IPS-11a (cell line): Measurements from ENCODE around the gene PRMT5.
"Not testable (repeated sequence)": the region's sequence is repeated elsewhere in the genome, so short reads cannot be mapped to it uniquely, and the experiment has no call there.

Source experiments
- H3K4me3 ChIP-seq: one replicate; pipeline ENCODE4 v1.5.1; 2013; ENCODE audit warnings: low read depth, low read length, control low read depth

Gene PRMT5

DNA sequence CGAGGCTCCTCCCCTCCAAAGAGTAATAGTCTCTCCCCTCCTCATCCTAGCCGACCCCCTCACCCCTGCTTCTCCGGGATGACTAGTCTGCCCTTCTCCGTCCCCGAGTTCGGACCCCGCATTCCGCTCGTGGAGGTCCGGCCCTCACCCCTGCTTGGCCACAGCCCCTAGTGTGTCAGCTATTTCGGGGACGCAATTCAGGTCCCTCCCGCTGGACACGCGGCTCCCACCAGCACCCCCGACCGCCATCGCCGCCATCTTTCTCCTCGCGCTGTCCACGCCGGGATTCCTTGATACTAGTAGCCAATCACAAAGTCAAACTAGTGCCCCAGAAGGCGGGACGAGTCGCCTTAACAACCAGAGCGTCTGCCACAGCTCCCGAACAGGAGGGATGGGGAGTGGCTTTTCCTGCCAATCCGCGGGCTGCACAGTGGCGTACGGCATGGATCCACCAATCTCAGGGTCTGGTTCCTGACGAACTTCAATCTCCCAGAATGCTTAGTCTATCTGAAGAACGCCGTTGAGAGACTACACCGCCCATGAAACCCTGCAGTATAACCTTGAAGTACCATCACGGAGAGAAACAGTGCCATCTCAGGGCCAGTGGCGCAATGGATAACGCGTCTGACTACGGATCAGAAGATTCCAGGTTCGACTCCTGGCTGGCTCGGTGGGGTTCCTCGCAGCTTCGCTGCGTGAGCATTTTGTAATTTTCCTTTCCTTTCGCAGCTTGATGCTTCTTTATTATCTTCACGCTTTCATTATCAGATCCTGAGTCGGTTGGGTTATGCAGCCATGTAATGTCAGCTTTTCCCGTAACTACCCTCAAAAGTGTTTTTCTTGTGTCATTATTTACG is at the start of gene PRMT5:
Gene PRMT5, minus strand, starts transcription at position 273 of the 857 bp plus-strand sequence. Its CDS starts 15 bp downstream, at position 258.
- H3K4me3 ChIP-seq: peak within 1 kb of the TSS; percentile 76

DNA sequence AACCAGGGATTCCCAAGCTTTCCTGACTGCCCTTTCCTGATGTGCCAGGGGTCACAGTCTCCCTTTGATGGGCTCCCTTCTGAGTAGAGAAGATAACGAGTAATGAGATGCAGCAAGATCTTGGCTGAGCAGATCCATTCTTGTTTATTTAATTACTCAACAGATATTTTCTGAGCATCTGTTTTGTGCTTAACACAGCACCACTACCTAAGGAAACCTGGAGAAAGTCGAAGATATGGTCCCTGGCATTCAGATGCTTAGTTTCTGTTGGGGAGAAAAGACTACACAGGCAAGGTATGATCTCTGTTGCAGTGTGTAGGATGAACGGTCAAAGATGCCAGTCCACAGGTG is 49.3 kb upstream of the PRMT5 start:
- H3K4me3 ChIP-seq: no peak overlapping the region

DNA sequence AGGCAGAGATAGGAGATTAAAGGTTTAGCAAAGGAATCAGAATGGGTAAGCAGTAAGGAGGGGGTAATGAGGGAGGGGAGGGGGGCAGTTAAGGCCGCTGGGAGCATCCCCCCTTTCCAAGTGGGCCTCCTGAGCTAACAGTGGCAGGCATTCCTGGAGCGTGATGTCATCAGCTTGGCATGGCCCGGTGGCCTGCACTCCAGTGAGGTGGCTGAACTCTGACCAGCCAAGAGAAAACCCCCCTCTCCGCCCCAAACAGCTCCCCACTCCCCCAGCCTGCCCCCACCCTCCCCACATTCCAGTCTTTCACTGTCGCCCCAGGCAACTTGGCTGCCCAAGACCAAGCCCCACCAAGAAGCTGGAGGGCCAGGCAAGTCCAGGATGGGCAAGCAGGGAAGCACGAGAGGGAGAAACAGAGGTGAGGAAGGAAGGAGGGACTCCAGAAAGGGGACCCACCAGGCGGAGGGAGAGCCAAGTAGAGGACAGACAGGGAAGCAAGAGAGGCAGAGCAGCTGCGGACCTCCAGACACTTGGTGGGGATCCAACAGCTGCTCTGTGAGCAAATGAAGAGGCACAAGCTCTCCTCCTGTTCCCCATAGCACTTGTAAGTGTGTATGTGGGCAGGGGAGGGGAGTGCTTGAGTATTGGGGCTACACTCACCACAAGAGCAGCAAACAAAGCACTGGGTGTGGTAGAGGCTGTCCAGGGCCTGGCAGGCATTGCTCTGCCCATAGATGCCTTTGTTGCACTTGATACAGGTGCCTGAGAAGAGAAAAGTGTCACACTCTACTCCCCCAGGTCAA is 48.7 kb upstream of the PRMT5 start:
- no peak overlapping the region for H3K4me3 ChIP-seq

DNA sequence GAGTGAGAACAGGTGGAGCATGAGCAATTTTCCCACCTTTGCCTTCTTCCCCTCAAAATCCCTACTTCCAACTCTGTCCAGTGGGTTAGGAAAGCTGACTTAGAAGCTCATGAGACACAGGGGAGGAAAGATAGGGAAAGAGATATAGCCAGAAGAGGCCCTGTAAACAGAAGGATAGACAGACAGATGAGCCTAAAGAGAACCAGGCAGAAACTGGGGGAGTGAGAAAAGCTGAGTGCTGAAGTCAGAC is 48.2 kb upstream of the PRMT5 start:
- no peak overlapping the region for H3K4me3 ChIP-seq

DNA sequence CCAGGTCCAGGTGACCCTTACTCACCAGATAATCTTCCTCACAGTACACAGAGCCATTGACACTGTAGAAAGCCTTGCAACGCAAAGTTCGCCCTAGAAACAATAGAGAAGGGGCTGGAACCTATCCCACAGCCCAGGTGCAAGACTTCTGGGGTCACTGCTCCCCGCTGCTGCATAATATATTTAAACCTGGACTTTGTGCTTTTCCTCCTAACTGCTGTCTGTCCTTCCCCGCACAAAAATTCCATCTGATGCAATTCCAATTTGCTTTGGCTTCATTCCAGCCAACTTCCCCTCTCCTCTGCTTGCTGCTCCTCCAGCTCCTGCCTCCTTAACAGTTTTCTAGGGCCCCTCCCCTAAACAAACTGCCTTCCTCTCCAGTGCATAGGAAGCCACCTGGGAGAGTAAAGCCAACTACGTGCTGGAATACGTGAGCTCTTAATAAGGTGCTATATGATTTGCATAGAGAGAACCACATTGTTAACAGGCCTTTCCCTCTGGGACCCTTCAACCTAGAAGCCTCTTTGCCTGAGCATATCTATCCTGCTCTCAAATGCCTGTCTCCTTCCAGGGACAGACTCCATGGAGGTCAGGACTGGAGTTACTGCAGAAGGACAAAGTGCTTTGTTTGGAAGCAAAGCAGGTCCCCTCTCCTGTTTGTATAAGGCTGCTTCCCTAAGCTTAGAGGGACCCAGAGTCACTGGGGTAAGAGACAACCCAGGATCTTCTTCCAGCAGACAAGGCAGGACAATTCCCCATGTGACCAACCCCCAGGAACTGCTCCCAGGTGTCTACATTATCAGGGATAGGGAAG is 47.7 kb upstream of the PRMT5 start:
- no peak overlapping the region for H3K4me3 ChIP-seq

- H3K4me3 ChIP-seq: no peak overlapping the region
Measured at GRCh38 chr14:22974530-22975313, 45.5 kb upstream of the PRMT5 start.

GRCh38 chr14:22973217-22974032 is 44.2 kb upstream of the PRMT5 start:
- no peak overlapping the region for H3K4me3 ChIP-seq

DNA sequence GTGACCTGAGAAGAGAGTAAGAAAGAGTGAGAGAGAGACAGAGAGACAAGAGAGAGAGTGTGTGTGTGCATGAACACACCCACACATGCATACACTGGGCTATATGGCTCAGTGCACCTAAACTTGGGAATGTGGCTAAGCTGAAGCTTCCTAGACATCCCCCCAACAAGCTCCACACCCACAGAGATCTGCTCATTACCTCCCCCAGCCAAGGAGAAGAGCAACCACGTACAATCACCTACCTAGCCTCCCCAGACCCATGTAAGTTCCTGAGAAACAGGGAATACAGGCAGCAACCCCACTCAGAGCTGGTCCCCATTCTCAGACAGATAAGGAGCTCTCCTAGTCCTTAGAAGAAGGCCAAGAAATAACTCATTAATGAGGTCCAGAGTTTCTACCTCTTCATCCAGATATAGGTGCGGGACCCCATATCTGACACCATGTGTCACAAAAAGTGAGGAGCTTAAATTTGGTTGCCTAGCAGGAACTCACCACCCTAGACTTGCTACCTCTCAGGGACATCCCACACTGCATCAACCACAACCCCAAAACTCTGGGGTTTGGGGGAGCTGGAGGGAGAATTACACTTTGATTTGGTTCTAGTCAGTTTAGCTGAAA is 43.2 kb upstream of the PRMT5 start:
- no peak overlapping the region for H3K4me3 ChIP-seq

DNA sequence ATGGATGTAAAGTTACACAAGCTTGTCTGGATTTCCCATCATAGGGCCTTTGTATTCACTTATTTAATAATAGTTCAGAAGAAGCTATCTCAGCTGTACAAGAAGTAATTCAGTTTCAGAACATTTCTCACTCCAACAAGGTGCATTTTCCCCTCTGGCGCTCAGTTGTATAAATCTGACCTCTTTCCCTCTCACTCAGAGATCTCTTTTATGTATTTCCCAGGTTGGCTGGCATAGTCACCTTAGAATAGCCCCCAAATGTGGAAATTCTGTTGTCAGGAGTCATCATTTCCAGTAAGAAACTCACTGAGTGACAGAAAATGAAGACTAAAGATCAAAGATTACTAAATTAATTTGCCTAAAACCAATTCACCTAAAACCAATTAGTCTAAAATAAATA is 42.0 kb upstream of the PRMT5 start:
- H3K4me3 ChIP-seq: no peak overlapping the region

- no peak overlapping the region for H3K4me3 ChIP-seq
Measured at GRCh38 chr14:22966783-22967269, 37.6 kb upstream of the PRMT5 start.

DNA sequence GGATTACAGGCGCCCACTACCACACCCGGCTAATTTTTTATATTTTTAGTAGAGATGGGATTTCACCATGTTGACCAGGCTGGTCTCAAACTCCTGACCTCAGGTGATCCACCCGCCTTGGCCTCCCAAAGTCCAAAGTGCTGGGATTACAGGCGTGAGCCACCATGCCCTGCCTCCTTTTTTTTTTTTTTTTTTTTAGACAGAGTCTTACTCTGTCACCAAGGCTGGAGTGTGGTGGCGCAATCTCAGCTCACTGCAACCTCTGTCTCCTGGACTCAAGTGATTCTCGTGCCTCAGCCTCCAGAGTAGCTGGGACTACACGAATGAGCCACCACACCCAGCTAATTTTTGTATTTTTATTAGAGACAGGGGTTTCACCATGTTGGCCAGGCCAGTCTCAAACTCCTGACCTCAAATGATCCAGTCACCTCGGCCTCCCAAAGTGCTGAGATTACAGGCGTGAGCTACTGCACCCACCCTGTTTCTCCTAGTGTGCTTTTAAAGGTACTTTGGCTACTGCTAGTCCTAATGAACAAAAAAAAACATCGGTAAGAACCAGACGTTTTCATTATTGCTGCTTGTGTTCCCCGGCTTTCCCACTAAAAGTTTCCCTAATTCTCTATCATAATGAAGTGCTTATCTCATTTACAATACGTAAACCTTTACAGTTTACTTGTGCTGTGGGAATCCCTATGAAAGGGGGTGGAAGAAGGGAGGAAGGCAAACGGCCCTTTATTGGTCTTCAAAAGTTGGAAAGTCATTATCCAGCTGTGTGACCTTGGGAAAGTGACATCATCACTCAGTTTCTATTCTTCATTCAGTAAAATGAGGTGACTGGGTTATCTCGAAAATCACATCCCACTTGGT is 37.0 kb upstream of the PRMT5 start:
- not testable (repeated sequence) for H3K4me3 ChIP-seq

DNA sequence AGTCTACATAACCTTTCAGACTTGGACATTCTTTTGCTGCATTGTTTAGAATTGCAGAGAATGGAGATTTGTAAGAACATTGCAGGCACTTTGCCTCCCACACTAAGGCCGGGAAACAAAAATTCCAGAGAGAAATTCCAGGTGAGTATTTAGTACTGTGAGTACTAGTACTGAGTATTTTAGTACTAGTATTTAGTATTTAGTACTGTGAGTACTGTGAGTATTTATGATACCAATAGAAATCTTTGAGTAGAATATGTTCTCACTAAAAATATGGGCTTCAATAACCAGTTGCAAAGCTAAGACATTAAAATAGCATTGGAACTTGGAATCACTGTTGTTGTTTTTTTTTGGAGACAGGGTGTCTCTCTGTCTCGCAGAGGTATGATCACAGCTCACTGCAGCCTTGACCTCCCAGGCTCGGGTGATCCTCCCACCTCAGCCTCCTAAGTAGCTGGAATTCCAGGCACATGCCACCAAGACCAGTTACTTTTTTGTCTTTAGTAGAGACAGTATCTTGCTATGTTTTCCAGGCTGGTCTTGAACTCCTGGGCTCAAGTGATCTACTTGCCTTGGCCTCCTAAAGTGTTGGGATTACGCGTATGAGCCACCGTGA is 33.0 kb upstream of the PRMT5 start:
- no peak overlapping the region for H3K4me3 ChIP-seq

DNA sequence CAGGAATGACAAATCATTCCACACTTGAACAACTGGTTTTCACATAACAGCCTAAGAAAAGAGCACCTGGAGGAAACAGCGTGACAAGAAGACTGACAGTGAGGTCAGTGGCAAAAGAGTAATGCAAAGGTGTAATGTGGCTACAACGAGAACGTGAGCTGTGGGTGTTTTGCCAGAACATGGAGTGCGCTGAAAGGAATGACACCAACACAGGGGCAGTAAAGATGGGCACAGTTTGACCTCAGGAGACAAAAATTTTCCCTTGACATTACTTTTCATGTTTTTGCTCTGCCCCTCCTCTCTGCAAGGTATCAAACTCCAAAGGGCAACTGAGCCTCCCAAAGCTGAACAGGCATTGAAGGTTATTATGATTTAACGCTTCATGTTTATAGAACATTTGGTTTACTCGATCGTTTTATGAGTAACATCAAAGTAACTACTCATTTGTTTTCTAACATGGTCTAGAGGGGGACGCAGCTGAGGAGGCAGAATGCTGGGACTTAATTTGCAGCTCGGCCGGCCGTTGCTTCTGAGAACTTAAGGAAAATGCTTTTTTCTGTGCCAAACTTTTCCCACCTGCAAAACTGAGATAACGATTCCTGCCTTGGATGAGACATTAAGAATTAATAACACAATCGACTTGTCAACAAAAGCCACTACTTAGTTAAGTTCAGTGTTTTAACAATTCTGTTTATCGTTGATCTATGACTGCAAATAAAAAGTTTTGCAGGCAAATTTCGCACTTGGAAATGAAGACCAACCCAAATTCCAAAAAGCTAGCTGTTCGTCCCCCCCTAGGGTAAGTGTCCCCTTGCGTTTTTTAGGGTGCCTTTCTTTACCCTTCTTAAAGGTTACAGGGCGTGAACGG is 26.8 kb upstream of the PRMT5 start:
- H3K4me3 ChIP-seq: peak overlapping the region; percentile 79

DNA sequence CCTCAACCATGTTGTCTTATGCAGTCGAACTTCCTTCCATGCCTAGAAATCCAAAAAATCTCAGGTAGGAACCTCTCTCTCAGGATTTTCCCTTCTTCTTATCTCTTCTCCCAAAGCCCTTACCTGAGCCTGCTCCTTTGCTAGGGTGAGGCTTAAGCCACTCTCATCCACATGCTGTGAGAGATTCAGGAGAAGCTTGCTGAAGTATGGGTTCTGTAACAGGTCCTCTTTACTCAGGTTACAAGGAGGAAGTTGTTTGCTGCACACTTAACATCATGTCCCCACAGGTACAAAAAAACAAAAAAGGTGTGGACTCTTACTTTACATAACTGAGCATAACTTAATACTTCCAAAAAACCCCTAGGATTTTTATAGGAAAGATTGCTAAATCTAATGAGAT is 23.2 kb upstream of the PRMT5 start:
- no peak overlapping the region for H3K4me3 ChIP-seq

DNA sequence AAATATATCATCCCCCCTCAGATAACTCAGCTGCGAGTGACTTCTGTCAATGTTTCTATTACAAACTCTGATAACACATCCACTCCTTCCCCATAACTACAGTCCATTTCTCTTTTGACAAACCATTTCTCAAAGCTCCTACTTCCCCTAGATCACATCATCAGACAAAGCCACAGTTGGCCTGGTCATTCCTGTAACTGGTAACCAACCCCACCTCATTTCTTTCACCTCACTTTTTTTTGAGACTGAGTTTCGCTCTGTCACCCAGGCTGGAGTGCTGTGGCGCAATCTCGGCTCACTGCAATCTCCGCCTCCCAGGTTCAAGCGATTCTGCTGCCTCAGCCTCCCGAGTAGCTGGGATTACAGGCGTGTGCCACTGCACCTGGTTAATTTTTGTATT is 22.6 kb upstream of the PRMT5 start:
- H3K4me3 ChIP-seq: not testable (repeated sequence)

GRCh38 chr14:22945642-22946041 is 16.5 kb upstream of the PRMT5 start:
- H3K4me3 ChIP-seq: no peak overlapping the region

- H3K4me3 ChIP-seq: no peak overlapping the region
Measured at GRCh38 chr14:22939684-22940083, 10.5 kb upstream of the PRMT5 start.
